PC-9 (cell line): ENCODE data around the gene ARMCX6. TPM values are rescaled to one million over a fixed set of nuclear protein-coding genes. Genes with fewer than 3 reads are reported as not detected.

Source experiments
- BruUV-seq: library from RNA; stranded (reverse); fragments of 400-500 nt; replicated peaks from 2 replicates; lab custom pipeline; 2021; lab: Mats Ljungman, UMichigan
- CTCF ChIA-PET: fragments of 300-600 bp; sonication (Branson Sonifier 250); formaldehyde crosslinking; loops from one replicate; lab custom pipeline; 2022; ENCODE audit warnings: antibody characterized with exemption; lab: Charles Lee
- POLR2A ChIA-PET: fragments of 300-600 bp; sonication (Branson Sonifier 250); formaldehyde crosslinking; loops from one replicate; lab custom pipeline; 2022; ENCODE audit warnings: antibody characterized with exemption; ENCODE audit not compliant: unreplicated experiment; lab: Charles Lee
- DNase-seq, 2 experiments: peaks; one replicate each; pipeline versions ENCODE4 v3.0.0 to v3.0.0-alpha.2; 2015 to 2022; ENCODE audit warnings: mixed read lengths in 1 of 2
- H2AFZ ChIP-seq: fragments of 200-600 bp; sonication (generic); 2 replicates; pipeline ENCODE4 v1.8.1; 2017; ENCODE audit warnings: antibody characterized with exemption
- H3F3A ChIP-seq: fragments of 200-600 bp; sonication (generic); 2 replicates; pipeline ENCODE4 v1.8.1; 2017; ENCODE audit warnings: antibody characterized with exemption, mild to moderate bottlenecking, low read depth; ENCODE audit not compliant: insufficient read depth
- H3K27ac ChIP-seq: fragments of 200-600 bp; sonication (generic); 2 replicates; pipeline ENCODE4 v1.6.1; 2016; ENCODE audit warnings: mixed run types
- H3K27me3 ChIP-seq: fragments of 200-600 bp; sonication (generic); 2 replicates; pipeline ENCODE4 v1.6.1; 2016; ENCODE audit warnings: low read depth, mixed run types; ENCODE audit not compliant: insufficient read depth
- H3K36me3 ChIP-seq: fragments of 200-600 bp; sonication (generic); 2 replicates; pipeline ENCODE4 v1.6.1; 2016; ENCODE audit warnings: low read depth, mixed run types
- H3K4me1 ChIP-seq: fragments of 200-600 bp; sonication (generic); replicated peaks from 2 replicates; pipeline ENCODE4 v1.6.1; 2016; ENCODE audit warnings: mixed run types; ENCODE audit not compliant: insufficient read depth
- H3K4me2 ChIP-seq: fragments of 200-600 bp; sonication (generic); 2 replicates; pipeline ENCODE4 v1.6.1; 2017; ENCODE audit warnings: mixed run types
- H3K4me3 ChIP-seq: fragments of 200-600 bp; sonication (generic); 2 replicates; pipeline ENCODE4 v1.6.1; 2016; ENCODE audit warnings: mixed run types
- H3K79me2 ChIP-seq: fragments of 200-600 bp; sonication (generic); 2 replicates; pipeline ENCODE4 v1.6.1; 2017; ENCODE audit warnings: low read depth, mixed run types
- H3K9me2 ChIP-seq: fragments of 200-600 bp; sonication (generic); 2 replicates; pipeline ENCODE4 v1.8.1; 2017; ENCODE audit warnings: mild to moderate bottlenecking; ENCODE audit not compliant: insufficient read depth
- H3K9me3 ChIP-seq: fragments of 200-600 bp; sonication (generic); 2 replicates; pipeline ENCODE4 v1.8.1; 2016; ENCODE audit warnings: low read depth; ENCODE audit not compliant: insufficient read depth
- H4K20me1 ChIP-seq: fragments of 200-600 bp; sonication (generic); 2 replicates; pipeline ENCODE4 v1.8.1; 2017; ENCODE audit not compliant: insufficient read depth
- CTCF ChIP-seq: fragments of 200-600 bp; sonication (generic); conservative IDR thresholded peaks from 2 replicates; pipeline ENCODE4 v1.6.1; 2017; ENCODE audit warnings: mixed run types, antibody characterized with exemption, mild to moderate bottlenecking, moderate library complexity
- EZH2 ChIP-seq: fragments of 200-600 bp; sonication (generic); IDR thresholded peaks from 2 replicates; pipeline ENCODE4 v1.8.0; 2017; ENCODE audit warnings: antibody characterized with exemption, low read depth
- intact Hi-C: fragments of 100-400 bp; cut with micrococcal nuclease; formaldehyde crosslinking; loops from one replicate; pipeline ENCODE4 v1.10.0; 2022; ENCODE audit not compliant: unreplicated experiment
- total RNA-seq: library from RNA; stranded (reverse); gene quantifications from 2 replicates; pipeline ENCODE4 v1.2.3, GENCODE V29; 2021

The ARMCX6 gene
- total RNA-seq, 1 experiment from 2014 or later = 48.2 TPM

- Histone ChIP-seq H3K4me2 (no peak overlapping the region), H3K79me2 (no peaks in the 10 kb centered on the region), H3K9me2 (no peaks in the 10 kb centered on the region), H3K4me3 (no peak overlapping the region), H3K9me3 (no peaks in the 10 kb centered on the region), H3F3A (no peaks in the 10 kb centered on the region), H2AFZ (no peak overlapping the region), H3K27ac (no peak overlapping the region), H3K4me1 (peaks cover 4% of the 10 kb centered on the region; the same call in 1 of the 2 replicates), H4K20me1 (no peaks in the 10 kb centered on the region), H3K36me3 (no peaks in the 10 kb centered on the region), H3K27me3 (no peaks in the 10 kb centered on the region)
- DNase-seq = peak in 1 of 2 experiments; percentile 8
- POLR2A ChIA-PET = no interaction called here
- CTCF ChIA-PET = no interaction called here
- intact Hi-C loops = loop anchor here (5.0 kb wide), 1 partner anchor 212 kb away; the partner anchor contains the start of genes GLA and HNRNPH2
- BruUV-seq = no TSS peak
- TF ChIP-seq CTCF (no peak), EZH2 (no peak)
Observed at GRCh38 chrX:101619364-101619763, 1.6 kb upstream of the ARMCX6 start.

- no peak overlapping the region for H3K4me2 ChIP-seq
- intact Hi-C loops = no loop called here
- no peak for TF ChIP-seq CTCF
- no peak for TF ChIP-seq EZH2
- H3K9me2 ChIP-seq = no peaks in the 10 kb centered on the region
- DNase-seq = no peak
- no TSS peak for BruUV-seq
- no peaks in the 10 kb centered on the region for H3K79me2 ChIP-seq
- H4K20me1 ChIP-seq = no peaks in the 10 kb centered on the region
- CTCF ChIA-PET = no interaction called here
- no peaks in the 10 kb centered on the region for H3K36me3 ChIP-seq
- no peaks in the 10 kb centered on the region for H3K27me3 ChIP-seq
- H3K27ac ChIP-seq = no peak overlapping the region
- H3K4me1 ChIP-seq = no peaks in the 10 kb centered on the region
- no peak overlapping the region for H2AFZ ChIP-seq
- POLR2A ChIA-PET = no interaction called here
- no peaks in the 10 kb centered on the region for H3K9me3 ChIP-seq
- H3K4me3 ChIP-seq = no peak overlapping the region
- no peaks in the 10 kb centered on the region for H3F3A ChIP-seq
Observed at GRCh38 chrX:101605728-101606127, 12.1 kb downstream of the ARMCX6 start.

GRCh38 chrX:101605146-101605545, 12.7 kb downstream of the ARMCX6 start:
- ChIA-PET CTCF (no interaction called here), POLR2A (no interaction called here)
- BruUV-seq = no TSS peak
- no peaks in the 10 kb centered on the region for H3K27me3 ChIP-seq
- H3K4me1 ChIP-seq = no peaks in the 10 kb centered on the region
- no peaks in the 10 kb centered on the region for H3K9me2 ChIP-seq
- no peaks in the 10 kb centered on the region for H3F3A ChIP-seq
- no peaks in the 10 kb centered on the region for H3K36me3 ChIP-seq
- TF ChIP-seq EZH2 (no peak), CTCF (no peak)
- intact Hi-C loops = no loop called here
- no peak for DNase-seq
- H3K27ac ChIP-seq = no peak overlapping the region
- H3K79me2 ChIP-seq = no peaks in the 10 kb centered on the region
- no peak overlapping the region for H3K4me3 ChIP-seq
- H4K20me1 ChIP-seq = no peaks in the 10 kb centered on the region
- no peak overlapping the region for H3K4me2 ChIP-seq
- H2AFZ ChIP-seq = no peak overlapping the region
- no peaks in the 10 kb centered on the region for H3K9me3 ChIP-seq
